GM19467 (cell line): Measurements from ENCODE around the gene ZIC2.

Source experiments
- ATAC-seq: cut with Tn5 transposase; IDR thresholded peaks from one replicate; pipeline ENCODE4 v1.9.1; 2021; ENCODE audit warnings: mild to moderate bottlenecking, moderate library complexity; ENCODE audit not compliant: unreplicated experiment

ZIC2 gene

DNA sequence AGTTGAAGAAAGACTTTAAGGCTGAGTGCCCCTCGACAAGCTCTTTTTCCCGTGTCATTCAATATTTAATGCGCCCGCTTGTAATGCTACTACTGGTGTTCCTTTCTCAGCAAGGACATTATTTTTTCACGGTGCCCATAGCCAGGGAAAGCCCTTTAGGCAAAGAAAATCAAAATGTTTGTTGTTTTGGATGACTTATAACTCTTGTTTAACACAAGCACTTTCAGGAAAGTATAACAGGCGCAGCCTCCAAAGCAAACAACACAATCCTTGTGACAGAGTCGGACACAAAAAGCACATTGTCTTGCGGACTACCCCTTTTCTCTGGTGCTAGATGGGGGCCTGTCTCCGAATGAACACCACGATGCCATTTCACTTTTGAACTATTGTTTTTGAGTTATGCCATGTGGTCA lies 22.5 kb upstream of the ZIC2 start:
- no peak for ATAC-seq

DNA sequence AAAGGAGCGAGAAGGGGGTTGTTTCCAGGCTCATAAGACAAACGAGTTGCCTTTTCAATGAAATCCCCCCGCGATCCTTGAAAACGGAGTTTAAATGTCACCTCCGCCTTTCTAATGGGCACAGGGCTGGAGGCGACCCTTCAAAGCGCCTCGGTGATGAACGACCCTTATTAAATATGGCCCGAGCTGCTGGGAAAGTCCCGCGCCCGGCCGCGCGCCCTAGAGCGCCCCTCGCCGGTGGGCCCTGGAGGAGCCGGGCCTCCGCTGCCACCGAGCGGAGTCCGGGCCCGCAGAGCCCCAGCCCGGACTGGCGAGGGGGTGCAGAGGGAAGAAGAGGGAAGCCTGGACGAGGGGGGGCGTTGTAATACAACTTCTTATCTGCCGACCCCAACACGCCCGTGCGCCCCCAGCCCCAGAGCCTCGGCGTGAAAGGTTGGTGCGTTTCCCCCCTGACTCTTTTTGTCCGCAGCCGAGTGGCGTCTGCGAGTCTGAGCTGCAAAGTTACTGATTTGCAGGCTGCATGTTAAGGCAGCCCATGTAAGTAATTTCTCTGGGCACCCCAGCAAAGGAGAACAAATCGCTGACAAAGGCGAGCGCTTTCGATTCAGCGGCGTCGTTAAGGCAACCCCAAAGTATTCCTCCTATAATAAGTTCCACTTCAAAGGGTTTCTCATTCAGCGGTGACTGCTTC lies 21.9 kb upstream of the ZIC2 start:
- ATAC-seq, result no peak

DNA sequence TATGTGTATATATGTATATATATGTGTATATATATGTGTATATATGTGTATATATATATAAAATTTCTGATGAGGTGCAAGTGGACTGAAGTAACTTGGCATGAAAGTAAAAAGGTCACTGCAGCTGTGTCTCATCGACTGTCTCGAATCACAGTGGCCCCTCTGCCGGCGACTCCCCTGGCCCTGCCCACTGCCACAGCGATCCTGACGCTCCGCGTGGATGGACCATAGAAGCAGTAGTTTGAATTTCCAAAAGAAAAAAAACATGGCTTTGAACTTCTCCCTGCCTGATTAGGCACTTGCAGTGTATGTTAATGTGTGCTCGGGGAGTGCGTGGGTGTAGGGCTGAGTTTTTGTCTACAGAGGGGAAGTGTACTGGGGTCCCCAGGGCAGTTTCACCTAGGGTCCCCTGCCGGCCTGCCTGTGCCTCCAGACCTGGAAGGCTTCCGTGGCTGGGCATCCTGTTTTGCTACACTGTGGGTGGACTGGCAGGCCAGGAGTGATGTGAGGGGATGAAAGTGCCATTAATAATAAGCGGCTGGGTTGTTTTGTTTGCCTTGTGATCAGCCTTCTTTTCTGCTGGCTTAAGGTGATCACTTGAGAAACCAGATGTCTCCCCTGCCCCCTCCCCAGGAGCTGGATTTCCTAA lies 20.8 kb upstream of the ZIC2 start:
- ATAC-seq, result no peak

DNA sequence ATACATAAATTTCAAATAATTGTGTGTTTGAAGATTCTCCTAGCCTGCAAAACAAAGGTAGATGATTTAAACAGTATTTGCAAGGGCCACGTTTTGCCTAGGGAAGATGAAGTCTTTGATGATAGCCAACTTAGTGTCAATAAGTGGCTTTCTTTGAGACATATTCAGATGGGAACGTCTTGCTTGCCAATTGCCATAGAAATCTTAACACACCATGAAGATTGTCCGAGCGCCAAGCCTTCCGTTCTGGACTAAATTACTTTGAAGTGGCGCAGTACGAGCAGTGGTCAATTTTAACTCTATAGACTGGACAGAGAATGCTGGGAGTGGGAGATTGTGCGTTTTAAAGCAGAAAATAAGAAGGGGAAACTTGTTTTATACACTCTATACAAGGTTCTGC lies 19.9 kb upstream of the ZIC2 start:
- no peak for ATAC-seq

DNA sequence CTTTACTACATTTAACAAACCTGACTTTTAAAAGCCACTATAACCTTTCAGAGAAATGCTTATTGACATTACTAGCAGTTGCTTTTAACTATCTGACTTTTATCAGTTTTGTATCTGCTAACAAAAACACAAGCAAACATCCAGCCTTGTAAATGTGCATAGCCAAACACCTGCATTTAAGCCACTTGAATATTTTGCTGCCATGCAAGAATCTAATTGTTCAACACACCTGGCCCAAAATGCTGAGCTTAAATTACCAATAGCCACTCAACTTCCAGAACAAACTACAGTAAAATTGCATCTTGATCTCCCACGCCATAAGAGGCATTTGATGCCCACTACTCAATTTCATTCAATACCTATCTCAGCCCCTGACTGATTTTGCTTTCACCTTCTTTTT lies 19.3 kb upstream of the ZIC2 start:
- no peak for ATAC-seq

DNA sequence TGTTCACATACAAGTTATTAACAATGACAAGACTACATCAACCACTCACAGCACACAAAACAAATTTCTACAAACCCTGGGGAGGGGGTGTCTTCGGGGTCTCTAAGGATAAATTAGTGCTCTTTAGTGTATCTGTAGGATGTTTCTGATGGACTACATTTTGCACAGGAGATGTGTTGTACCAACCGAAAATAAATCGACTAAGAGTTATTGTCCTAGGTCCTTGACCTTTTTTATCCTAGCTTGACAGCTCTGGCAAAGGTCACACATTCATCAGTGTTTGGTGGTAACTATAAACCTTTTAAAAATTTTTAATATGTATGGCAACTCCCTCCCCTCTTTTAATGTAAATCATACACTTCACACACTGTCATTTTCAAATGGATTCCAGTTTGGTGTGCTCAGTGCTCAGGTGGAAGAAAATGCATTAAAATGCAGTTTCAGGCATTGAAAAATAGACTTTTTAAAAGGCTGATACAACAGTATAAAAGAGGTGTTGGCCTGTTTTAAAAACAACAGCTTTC lies 17.7 kb upstream of the ZIC2 start:
- no peak for ATAC-seq

DNA sequence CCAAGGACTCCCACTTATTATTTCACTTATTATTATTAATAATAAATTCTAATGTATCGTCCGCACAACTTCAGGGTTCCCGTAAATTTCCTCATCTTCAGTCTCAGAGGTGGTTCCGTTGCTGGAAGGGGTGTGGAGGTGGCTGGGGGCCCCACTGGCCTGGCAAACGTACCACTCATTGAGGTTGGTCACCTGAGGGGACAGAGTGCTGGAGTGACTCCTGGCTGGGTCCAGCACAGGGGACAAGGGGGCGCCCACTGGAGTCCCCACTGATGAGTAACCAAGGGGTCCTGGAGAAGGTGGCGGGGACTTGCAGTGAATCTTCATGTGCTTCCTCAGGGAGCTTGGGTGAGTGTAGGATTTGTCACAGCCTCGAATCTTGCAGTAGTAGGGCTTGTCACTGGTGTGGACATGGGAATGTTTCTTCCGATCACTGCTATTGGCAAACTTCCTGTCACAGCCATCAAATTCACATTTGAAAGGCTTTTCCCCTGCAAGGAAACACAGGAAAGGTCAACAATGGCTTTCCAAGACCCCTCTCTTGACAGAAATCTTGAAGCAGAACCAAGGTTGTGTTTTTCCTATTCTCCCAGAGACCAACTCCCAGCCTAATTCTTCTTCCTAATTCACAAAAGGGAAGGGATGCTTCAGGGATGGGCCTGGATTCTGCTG lies 16.1 kb upstream of the ZIC2 start:
- no peak for ATAC-seq

DNA sequence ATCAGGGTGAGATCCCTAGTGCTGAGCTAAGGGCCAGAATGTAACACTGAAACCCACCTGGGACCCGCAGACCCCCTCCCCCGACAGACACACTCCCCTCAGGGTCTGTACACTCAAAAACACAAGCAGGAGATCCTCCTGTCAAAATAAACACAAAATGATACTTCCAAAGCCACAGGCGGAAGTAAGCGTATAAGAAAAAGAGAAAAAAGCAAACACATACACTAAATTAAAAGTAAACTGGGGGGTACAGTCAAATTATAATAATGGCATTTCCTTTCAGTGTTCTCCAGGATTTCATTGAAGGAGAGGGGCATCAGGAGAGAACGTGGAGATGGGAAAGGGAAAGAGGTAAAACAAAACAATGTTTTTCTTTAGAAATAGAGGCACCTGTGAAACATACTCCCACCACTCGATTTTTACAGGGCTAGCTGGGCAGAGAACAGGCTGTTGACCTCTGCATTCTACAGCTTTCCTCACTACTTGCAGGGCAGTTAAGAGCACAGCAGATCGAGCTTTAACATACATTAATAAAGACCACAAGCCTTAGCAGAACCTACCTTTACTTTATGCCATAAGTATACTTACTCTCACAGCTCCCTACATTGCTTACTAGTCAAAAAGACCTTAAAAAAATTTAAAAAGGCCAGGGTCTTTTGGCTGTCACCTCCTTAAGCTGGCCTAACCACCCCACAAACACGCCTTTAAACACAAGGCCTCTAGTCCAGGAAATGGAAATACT lies 15.3 kb upstream of the ZIC2 start:
- no peak for ATAC-seq

DNA sequence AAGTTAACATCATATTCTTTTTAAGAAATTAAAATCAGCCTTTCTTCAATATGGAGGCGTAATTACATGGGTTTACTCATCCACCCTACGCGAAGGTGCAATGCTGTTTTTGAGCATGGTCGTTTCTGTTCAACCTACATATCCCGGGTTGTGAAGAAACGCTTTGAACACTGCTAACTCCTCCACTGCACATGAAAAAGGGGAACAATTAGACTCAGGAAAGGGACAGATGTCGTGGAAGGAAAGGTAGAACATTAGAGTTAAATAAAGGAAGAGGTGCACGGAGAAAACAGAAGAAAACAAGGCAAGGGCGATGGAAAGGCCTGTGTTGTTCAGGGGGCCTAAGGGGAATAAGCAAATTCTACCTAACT lies 14.1 kb upstream of the ZIC2 start:
- no peak for ATAC-seq

DNA sequence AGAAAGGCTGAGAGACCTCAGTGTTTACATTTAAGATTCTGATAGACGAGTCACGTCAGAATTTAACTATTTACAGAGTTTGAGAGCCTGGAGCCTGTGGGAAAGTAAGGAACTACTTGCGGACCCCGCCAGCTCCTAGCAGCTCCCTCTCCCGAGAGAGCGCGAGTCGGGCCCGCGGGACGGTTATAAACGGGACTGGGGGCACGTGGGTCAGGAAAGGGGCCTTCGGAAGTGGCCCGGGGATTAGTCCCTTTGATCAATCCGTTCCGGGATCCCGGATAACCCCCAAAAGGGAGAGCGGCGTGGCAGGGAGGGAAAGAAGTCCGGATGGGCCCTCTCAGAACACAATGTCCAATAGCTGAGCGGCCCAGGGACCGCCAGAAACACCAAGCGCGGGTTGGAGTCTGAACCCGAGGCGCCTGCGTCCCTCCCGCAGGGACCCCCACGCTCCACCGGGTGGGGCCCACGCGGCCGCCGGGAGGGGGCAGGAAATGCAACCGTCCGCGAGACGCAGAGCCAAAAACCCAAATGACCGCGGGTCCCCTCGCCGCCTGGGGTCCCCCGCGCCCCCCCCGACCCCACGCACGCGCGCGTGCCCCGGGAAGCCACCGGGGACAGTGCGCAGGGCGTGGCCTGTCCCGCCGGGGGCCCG lies 13.6 kb upstream of the ZIC2 start:
- ATAC-seq, result no peak

DNA sequence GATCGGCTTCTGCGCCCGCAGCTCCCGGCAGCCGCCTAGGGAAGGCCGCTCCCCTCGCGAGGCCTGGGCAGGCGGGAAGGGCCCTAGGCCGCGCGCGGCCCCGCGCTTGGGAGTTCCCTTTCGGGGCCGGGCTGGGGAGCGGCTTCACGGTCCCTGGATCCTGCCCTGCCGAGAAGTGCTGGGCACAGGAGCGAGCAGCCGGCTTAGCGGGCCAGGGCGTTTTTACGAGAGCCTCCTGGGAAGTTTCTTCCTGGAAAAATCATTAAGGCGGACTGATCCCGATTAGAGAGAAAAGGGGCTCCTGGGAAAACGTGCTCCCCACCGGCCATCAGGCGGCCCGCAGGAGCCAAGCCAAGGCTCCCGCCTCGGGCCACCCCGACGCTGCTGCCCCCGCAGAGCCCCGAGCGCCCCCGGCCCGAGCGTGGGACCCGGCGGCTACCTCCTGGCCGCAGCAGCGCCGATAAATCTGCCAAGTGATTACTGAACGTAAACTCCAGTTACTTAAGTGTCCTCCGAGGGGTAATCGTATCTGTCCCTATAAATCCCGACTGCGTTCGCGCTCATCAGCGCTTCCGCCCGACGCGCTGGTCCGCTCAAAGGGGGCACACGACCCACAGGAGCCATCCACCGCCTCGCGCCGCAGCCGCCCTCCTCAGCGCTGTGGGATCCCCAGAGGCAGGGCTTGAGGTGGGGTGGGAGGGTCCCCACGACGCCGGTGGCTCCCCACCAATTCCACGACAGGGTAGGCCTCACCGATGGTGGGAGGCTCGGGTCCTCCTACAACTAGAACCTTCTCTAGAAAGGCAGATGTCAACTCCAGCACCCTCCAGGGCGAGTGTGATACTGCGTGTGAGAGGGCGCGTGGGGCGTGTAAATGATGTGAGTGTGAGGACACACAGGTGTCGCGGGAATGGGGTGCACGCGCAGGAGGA lies 12.8 kb upstream of the ZIC2 start:
- no peak for ATAC-seq

DNA sequence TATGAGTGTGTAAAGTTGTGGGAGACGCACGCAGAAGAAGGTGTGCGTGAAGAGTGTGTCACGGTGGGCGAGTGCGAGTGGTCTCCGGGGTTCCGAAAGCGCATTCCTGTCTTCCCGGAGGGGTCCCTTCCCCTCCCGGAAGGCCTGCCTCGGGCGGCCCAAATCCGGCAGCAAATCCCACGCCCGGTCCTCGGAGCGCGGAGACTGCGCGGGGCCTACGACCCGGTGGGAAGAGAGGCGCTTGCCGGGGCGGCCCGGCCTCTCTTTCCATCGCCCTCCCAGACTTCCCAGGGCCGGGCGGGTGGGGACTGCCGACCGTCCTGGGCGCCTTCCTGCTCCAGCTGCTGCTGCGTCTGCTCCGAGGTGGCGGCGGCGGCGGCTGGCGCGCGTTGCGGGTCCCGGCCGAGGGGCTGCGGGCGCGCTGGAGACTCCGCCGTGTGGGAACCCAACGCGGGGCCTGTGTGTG lies 12.1 kb upstream of the ZIC2 start:
- ATAC-seq, result no peak

DNA sequence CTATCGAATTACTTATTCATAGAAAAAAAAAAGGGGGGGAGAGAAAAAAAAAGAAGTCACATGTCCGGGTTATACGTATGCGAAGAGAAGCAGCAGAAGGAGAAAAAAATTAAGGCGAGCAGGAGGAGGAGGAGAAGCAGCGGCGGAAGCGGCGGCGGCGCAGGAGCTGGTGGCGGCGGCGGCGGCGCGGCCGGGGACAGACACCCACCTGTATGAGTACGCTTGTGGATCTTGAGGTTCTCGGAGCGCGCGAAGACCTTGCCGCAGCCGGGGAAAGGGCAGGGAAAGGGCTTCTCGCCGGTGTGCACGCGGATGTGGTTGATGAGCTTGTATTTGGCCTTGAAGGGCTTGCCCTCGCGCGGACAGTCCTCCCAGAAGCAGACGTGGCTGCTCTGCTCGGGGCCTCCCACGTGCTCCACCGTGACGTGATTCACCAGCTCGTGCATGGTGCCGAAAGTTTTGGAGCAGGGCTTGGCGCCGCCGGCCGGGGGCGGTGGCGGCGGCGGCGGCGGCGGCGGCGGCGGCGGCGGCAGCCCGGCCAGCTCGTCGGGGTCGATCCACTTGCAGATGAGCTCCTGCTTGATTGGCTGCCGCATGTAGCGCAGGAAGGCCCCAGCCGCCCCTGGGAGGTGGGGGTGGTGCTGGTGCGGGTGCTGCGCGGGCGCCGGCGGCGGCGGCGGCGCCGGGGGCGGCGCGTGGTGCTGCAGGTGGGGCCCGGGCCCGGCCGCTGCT lies 11.5 kb upstream of the ZIC2 start:
- no peak for ATAC-seq

DNA sequence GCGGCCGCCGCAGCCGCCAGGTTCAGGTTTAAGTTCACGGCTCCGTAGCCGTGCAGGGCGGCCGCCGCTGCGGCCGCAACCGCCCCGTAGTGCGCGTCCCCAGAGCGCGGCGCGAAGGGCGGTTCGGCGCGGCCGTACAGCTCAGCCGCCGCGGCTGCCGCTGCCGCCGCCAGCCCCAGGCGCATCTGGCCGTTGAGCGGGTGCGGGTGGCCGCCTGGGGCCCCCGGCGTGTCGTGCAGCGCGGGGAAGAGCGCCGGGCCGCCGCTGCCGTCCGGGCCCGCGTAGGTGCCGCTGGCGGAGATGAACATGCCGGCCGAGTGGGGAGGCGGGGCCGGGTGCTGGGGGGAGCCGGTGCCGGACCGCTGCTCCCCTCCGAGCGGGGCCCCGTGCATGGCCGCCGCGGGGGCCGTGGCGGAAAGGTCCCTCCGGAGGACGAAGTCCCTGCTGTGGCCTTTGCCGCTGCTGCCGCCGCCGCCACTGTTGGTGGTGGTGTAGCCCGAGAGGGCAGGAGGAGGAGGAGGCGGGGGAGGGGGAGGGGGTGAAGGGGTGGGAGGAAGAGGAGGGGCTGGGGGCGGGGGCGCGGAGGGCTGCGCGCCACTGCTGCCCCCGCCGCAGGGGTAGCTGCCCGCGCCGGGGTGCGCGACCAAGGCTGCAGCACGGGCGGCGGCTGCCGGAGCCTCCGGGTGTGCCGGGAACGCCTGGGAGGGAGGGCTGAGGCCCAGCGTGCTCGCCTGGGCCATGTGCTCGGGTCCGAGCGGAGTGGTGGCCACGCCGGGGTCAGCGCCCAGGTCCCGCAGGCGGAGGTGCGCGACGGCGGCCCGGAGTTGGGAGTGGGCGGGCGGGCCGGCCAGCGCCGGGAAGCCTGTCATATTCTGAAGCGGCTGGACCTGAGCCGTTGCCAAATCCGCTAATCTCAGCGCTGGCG lies 10.7 kb upstream of the ZIC2 start:
- no peak for ATAC-seq

DNA sequence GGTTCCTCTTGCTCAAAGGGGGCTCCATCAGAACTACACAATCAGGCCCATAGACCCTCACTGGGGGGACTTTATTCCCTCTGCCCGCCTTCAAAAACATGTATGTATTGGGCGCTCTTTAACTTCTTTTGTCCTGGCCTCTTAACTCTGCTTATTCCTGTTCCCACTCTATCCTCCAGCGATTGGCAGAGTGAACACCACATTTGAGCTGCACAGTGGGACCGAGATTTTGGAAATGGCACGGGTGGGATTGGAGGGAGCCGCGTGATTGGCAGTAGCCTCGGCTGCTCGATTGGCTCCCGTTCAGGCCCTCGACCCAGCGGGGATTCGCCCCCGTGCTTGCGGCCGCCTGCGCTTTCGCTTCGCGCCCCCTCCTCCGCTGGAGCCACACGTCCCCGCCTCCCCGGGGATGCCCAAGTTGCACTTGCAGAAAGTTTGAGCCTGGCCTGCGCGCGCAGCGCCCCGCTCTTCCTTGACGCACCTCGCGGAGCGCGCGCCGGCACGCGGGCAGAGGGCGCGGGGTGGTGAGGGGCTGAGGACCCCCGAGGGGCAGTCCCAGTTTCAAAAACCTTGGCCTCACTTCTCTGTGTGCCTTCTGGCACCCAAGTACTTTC lies 9.9 kb upstream of the ZIC2 start, which contains the start of gene ZIC5:
TSS of gene ZIC5 (minus strand) at position 192 of the 614 bp plus-strand sequence. CDS start at position 28, 164 bp downstream.
- ATAC-seq, result no peak

DNA sequence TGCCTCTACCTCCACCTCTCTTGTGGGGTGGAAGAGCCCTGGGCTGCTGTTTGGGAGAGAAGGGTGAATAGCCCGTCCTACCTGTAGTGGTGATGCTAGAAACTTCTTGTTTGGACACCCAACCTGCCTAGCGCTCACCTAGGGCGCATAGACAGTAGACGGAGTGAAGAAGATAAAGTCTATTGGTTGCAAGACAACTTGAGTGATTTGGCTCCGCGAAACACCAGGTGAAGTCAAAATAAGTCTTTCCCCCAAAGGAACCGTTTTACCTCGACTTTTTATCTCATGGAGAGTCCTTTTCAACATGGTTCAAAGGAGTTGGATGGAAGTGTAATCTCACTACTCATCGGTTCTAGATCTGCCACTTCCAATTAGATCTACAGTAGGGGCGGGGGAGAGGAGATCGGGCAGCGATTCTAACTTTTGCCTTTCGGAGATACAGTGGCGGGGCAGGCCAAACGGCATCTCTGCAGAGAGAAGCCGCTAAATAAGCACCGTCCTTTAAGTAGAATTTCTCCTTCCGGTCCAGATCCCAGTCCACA lies 9.3 kb upstream of the ZIC2 start:
- ATAC-seq, result no peak

DNA sequence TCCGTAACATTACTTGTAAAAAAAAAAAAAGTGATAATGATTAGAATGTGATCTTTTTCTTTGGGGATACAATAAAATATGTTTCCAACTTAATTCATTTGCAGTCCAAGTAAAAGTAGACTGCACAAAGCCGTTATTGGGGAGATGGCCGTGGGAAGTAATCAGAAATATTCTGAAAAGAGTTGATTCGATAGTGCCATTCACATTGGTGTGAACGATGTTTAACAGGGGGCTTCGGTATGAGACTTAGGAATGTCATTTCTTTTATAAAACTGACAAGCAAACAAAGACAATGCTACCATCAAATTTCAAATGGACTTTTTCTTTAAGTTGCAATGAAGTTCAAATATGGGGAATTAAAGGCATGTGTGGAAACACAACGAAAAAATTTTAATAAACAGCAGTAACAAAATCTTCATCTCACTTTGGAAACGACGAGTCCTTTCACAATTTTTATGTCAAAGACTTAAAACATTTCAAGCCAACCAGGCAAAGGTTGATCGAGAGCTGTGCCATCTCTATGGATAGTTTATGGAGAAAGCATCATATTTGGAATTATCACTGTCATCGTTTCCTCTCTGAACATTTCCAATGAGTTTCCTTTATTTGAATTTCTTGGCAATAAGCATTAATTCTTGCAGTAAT lies 8.3 kb upstream of the ZIC2 start:
- ATAC-seq, result no peak
